Esophagus squamous epithelium (tissue), 5 donors: Measurements from ENCODE around the gene FAM193B. TPM values are rescaled to one million over a fixed set of nuclear protein-coding genes. Genes with fewer than 3 reads are reported as not detected.
A peak's percentile ranks its signal among the peaks of the same experiment; 100 is the strongest.
"Not testable (repeated sequence)": the region's sequence is repeated elsewhere in the genome, so short reads cannot be mapped to it uniquely, and the experiment has no call there.

Experiments
- DNase-seq: peaks from one replicate; lab custom pipeline; 2025; lab: John Stamatoyannopoulos, UW
- H3K27ac ChIP-seq, 4 donors: fragments of 200-600 bp; sonication (generic); one replicate each; pipeline ENCODE4 v1.5.1; 2016 to 2019; ENCODE audit warnings: mild to moderate bottlenecking in 1 of 4
- H3K27me3 ChIP-seq, 4 donors: fragments of 200-600 bp; sonication (generic); 1 replicate in 3 of 4; 2 replicates in 1 of 4; pipeline versions ENCODE4 v1.5.1 to v1.6.0; 2017 to 2021; ENCODE audit warnings: antibody characterized with exemption in 1 of 4
- H3K36me3 ChIP-seq, 3 donors: fragments of 200-600 bp; sonication (generic); one replicate each; pipeline ENCODE4 v1.5.1; 2016 to 2019
- H3K4me1 ChIP-seq, 3 donors: fragments of 200-600 bp; sonication (generic); one replicate each; pipeline ENCODE4 v1.5.1; 2017 to 2019
- H3K4me3 ChIP-seq, 4 donors: fragments of 200-600 bp; sonication (generic); 1 replicate in 3 of 4; 2 replicates in 1 of 4; pipeline ENCODE4 v1.5.1; 2016 to 2019; ENCODE audit warnings: mild to moderate bottlenecking in 2 of 4, moderate library complexity in 1 of 4
- H3K9me3 ChIP-seq, 3 donors: fragments of 200-600 bp; sonication (generic); one replicate each; pipeline ENCODE4 v1.5.1; 2016 to 2019
- CTCF ChIP-seq, 6 experiments: fragments of 450-650 bp in 4 of 6; fragments of 200-600 bp in 2 of 6; sonication (generic) in 2 of 6; IDR thresholded peaks; one replicate each; pipeline ENCODE4 v1.5.1; 2016 to 2019; ENCODE audit warnings: antibody characterized with exemption in 6 of 6, mild to moderate bottlenecking in 4 of 6, moderate library complexity in 4 of 6
- POLR2A ChIP-seq, 4 donors: fragments of 450-650 bp; IDR thresholded peaks; one replicate each; pipeline ENCODE4 v1.6.1; 2017; ENCODE audit warnings: antibody characterized with exemption in 4 of 4, mild to moderate bottlenecking in 4 of 4, moderate library complexity in 3 of 4
- WGBS, 2 donors: methylation state at CpG; one replicate each; pipeline ENCODE4 v1.1.5; 2018; 5-methylcytosine and 5-hydroxymethylcytosine counted together
- intact Hi-C: fragments of 100-400 bp; cut with DNase I; formaldehyde crosslinking; loops from one replicate; pipeline ENCODE4 v1.15.0; 2022
- total RNA-seq, 4 donors: library from RNA; depleted of rRNA; stranded (reverse); fragments of >200 nt; gene quantifications; one replicate each; pipeline ENCODE4 v1.1.0, GENCODE V29; 2016
- donor health status: DM: yes; HTN: yes; CAD: no.

Gene FAM193B
- total RNA-seq, 4 donors from 2014 or later, result 28.5 to 52.1 (median 41.9) TPM

DNA sequence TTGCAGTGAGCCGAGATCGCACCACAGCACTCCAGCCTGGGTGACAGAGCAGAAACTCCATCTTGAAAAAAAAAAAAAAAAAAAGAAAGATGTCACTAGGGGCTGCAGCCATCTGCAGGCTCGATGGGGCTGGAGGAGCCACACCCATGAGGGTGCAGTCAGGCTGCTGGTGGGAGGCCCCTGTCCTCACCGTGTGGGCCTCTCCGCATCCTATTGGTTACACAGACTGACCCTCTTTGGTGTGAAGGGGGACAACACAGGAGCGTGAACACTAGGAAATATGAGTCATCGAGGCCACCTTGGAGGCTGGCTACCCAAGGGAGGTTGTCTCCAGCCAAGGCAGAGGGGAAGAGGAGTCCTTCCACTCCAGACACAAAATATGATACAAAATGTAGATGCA is 14.0 kb upstream of the FAM193B start:
- TF ChIP-seq CTCF (IDR thresholded peaks at IDR 0.05) (no peak), POLR2A (IDR thresholded peaks at IDR 0.05) (no peak)
- Histone ChIP-seq H3K27me3 (peaks cover 0 to 12% (median 0%) of the 10 kb centered on the region in 4 donors), H3K36me3 (no peaks in the 10 kb centered on the region), H3K9me3 (no peaks in the 10 kb centered on the region), H3K27ac (no peak overlapping the region), H3K4me1 (no peaks in the 10 kb centered on the region), H3K4me3 (no peak overlapping the region)
- intact Hi-C loops, result no loop called here
- 67 to 72% methylated on average over 4 to 5 of the region's 7 CpGs for WGBS, 2 donors
- no peak for DNase-seq

GRCh38 chr5:177565046-177565445 is 10.7 kb upstream of the FAM193B start:
- no peak for DNase-seq
- peaks cover 0 to 2% (median 0%) of the 10 kb centered on the region in 3 donors for H3K4me1 ChIP-seq
- TF ChIP-seq CTCF (IDR thresholded peaks at IDR 0.05) (no peak), POLR2A (IDR thresholded peaks at IDR 0.05) (no peak)
- WGBS, 2 donors, result 46 to 62% methylated on average over 5 to 8 of the region's 8 CpGs
- H3K27ac ChIP-seq, result no peak overlapping the region
- intact Hi-C loops, result no loop called here
- no peak overlapping the region for H3K4me3 ChIP-seq
- no peaks in the 10 kb centered on the region for H3K36me3 ChIP-seq
- H3K27me3 ChIP-seq, result peaks cover 0 to 12% (median 0%) of the 10 kb centered on the region in 4 donors
- no peaks in the 10 kb centered on the region for H3K9me3 ChIP-seq

DNA sequence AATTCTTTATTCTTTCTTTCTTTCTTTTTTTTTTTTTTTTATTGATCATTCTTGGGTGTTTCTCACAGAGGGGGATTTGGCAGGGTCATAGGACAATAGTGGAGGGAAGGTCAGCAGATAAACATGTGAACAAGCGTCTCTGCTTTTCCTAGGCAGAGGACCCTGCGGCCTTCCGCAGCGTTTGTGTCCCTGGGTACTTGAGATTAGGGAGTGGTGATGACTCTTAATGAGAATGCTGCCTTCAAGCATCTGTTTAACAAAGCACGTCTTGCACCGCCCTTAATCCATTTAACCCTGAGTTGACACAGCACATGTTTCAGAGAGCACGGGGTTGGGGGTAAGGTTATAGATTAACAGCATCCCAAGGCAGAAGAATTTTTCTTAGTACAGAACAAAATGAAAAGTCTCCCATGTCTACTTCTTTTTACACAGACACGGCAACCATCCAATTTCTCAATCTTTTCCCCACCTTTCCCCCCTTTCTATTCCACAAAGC is 5.1 kb upstream of the FAM193B start:
- H3K4me3 ChIP-seq, H3K36me3 ChIP-seq, H3K27me3 ChIP-seq, intact Hi-C loops, DNase-seq, H3K9me3 ChIP-seq: not testable (repeated sequence)
- 23 to 42% methylated on average over 7 to 8 of the region's 8 CpGs for WGBS, 2 donors
- Histone ChIP-seq H3K4me1 (peaks cover 0 to 26% (median 4%) of the 10 kb centered on the region in 3 donors), H3K27ac (peak overlapping the region in 2 of 4 donors; percentile 56 to 68)

GRCh38 chr5:177557796-177558195 is 3.4 kb upstream of the FAM193B start:
- H3K9me3 ChIP-seq, result no peaks in the 10 kb centered on the region
- H3K27me3 ChIP-seq, result no peaks in the 10 kb centered on the region
- H3K4me3 ChIP-seq, result no peak overlapping the region
- DNase-seq, result no peak
- intact Hi-C loops, result no loop called here
- no peak overlapping the region for H3K27ac ChIP-seq
- peaks cover 9 to 36% (median 11%) of the 10 kb centered on the region in 3 donors for H3K4me1 ChIP-seq
- TF ChIP-seq CTCF (IDR thresholded peaks at IDR 0.05) (no peak), POLR2A (IDR thresholded peaks at IDR 0.05) (no peak)
- WGBS, 2 donors, result 93 to 100% methylated on average over 3 to 5 of the region's 5 CpGs
- H3K36me3 ChIP-seq, result no peaks in the 10 kb centered on the region

- TF ChIP-seq CTCF (IDR thresholded peaks at IDR 0.05) (no peak), POLR2A (IDR thresholded peaks at IDR 0.05) (no peak)
- H3K27me3 ChIP-seq, result no peaks in the 10 kb centered on the region
- H3K4me1 ChIP-seq, result peaks cover 14 to 42% (median 14%) of the 10 kb centered on the region in 3 donors
- no peak overlapping the region for H3K27ac ChIP-seq
- no peak for DNase-seq
- 49 to 83% methylated on average over 4 of the region's 4 CpGs for WGBS, 2 donors
- H3K36me3 ChIP-seq, result peaks cover 0 to 4% (median 0%) of the 10 kb centered on the region in 3 donors
- intact Hi-C loops, result no loop called here
- no peaks in the 10 kb centered on the region for H3K9me3 ChIP-seq
- no peak overlapping the region for H3K4me3 ChIP-seq
Observed at GRCh38 chr5:177557041-177557647, 2.8 kb upstream of the FAM193B start.
